Trophoblast cell (in vitro differentiated cells and primary cell): ENCODE measurements around the gene SLC36A4.

ENCODE experiments used
- DNase-seq, 2 donors: peaks; one replicate each; pipeline ENCODE4 v3.0.0-alpha.2; 2016
- H2AFZ ChIP-seq: 2 replicates; pipeline ENCODE4 v1.6.1; 2013; ENCODE audit warnings: low read length, moderate library complexity, mild to moderate bottlenecking; ENCODE audit not compliant: insufficient read depth, poor library complexity
- H2AK5ac ChIP-seq: 2 replicates; pipeline ENCODE4 v1.6.1; 2013; ENCODE audit warnings: mild to moderate bottlenecking, low read length
- H2BK120ac ChIP-seq: 2 replicates; pipeline ENCODE4 v1.6.1; 2013; ENCODE audit warnings: low read length, mild to moderate bottlenecking, moderate library complexity; ENCODE audit not compliant: insufficient read depth, poor library complexity
- H2BK12ac ChIP-seq: 2 replicates; pipeline ENCODE4 v1.6.1; 2013; ENCODE audit warnings: mild to moderate bottlenecking, low read length, moderate library complexity
- H2BK5ac ChIP-seq: 2 replicates; pipeline ENCODE4 v1.6.1; 2013; ENCODE audit warnings: low read length, low read depth, moderate library complexity, mild to moderate bottlenecking; ENCODE audit not compliant: poor library complexity
- H3K14ac ChIP-seq: 2 replicates; pipeline ENCODE4 v1.6.1; 2013; ENCODE audit warnings: mild to moderate bottlenecking, low read length
- H3K18ac ChIP-seq: 2 replicates; pipeline ENCODE4 v1.6.1; 2013; ENCODE audit warnings: mild to moderate bottlenecking, low read length
- H3K23ac ChIP-seq: 2 replicates; pipeline ENCODE4 v1.6.1; 2013; ENCODE audit warnings: low read length
- H3K27ac ChIP-seq: 2 replicates; pipeline ENCODE4 v1.5.1; 2013; ENCODE audit warnings: low read depth, mild to moderate bottlenecking, inconsistent platforms, low read length, moderate library complexity
- H3K27me3 ChIP-seq: 2 replicates; pipeline ENCODE4 v1.6.1; 2013; ENCODE audit warnings: inconsistent platforms, mild to moderate bottlenecking, low read length, moderate library complexity; ENCODE audit not compliant: insufficient read depth
- H3K36me3 ChIP-seq, 2 experiments: 1 replicate in 1 of 2; 2 replicates in 1 of 2; pipeline ENCODE4 v1.6.1; 2013; ENCODE audit warnings: low read length in 2 of 2, mild to moderate bottlenecking in 2 of 2, moderate library complexity in 1 of 2; ENCODE audit not compliant: insufficient read depth in 2 of 2, control insufficient read depth in 1 of 2
- H3K4ac ChIP-seq: 2 replicates; pipeline ENCODE4 v1.6.1; 2013; ENCODE audit warnings: low read depth, mild to moderate bottlenecking, low read length, moderate library complexity
- H3K4me1 ChIP-seq, 2 experiments: 1 replicate in 1 of 2; 2 replicates in 1 of 2; pipeline ENCODE4 v1.6.1; 2013; ENCODE audit warnings: low read length in 2 of 2, mild to moderate bottlenecking in 2 of 2, moderate library complexity in 1 of 2; ENCODE audit not compliant: insufficient read depth in 2 of 2, control insufficient read depth in 1 of 2
- H3K4me2 ChIP-seq: 2 replicates; pipeline ENCODE4 v1.6.1; 2013; ENCODE audit warnings: inconsistent platforms, mild to moderate bottlenecking, low read length, moderate library complexity
- H3K4me3 ChIP-seq: 2 replicates; pipeline ENCODE4 v1.5.1; 2013; ENCODE audit warnings: mild to moderate bottlenecking, low read depth, low read length, inconsistent platforms
- H3K79me1 ChIP-seq: one replicate; pipeline ENCODE4 v1.6.1; 2013; ENCODE audit warnings: low read length
- H3K79me2 ChIP-seq: 2 replicates; pipeline ENCODE4 v1.6.1; 2013; ENCODE audit warnings: low read length, mild to moderate bottlenecking; ENCODE audit not compliant: control insufficient read depth, insufficient read depth, poor library complexity
- H3K9ac ChIP-seq: 2 replicates; pipeline ENCODE4 v1.6.1; 2013; ENCODE audit warnings: mild to moderate bottlenecking, low read length
- H3K9me3 ChIP-seq: 2 replicates; pipeline ENCODE4 v1.6.1; 2013; ENCODE audit warnings: low read depth, mild to moderate bottlenecking, control low read depth, inconsistent platforms, low read length; ENCODE audit not compliant: insufficient read depth
- H4K12ac ChIP-seq: 2 replicates; pipeline ENCODE4 v1.6.1; 2013; ENCODE audit warnings: low read depth, mild to moderate bottlenecking, low read length, moderate library complexity
- H4K8ac ChIP-seq: 2 replicates; pipeline ENCODE4 v1.6.1; 2013; ENCODE audit warnings: low read depth, mild to moderate bottlenecking, low read length, moderate library complexity
- H4K91ac ChIP-seq: one replicate; pipeline ENCODE4 v1.6.1; 2013; ENCODE audit warnings: low read depth, mild to moderate bottlenecking, low read length, moderate library complexity
- WGBS: extraction: QIAGEN DNeasy Blood & Tissue Kit; methylation state at CpG from one replicate; pipeline ENCODE4 v1.1.7; 2013; ENCODE audit warnings: missing lambda C conversion rate; ENCODE audit not compliant: insufficient read length, insufficient coverage; ENCODE audit errors: extremely low coverage; 5-methylcytosine and 5-hydroxymethylcytosine counted together

SLC36A4 gene

DNA sequence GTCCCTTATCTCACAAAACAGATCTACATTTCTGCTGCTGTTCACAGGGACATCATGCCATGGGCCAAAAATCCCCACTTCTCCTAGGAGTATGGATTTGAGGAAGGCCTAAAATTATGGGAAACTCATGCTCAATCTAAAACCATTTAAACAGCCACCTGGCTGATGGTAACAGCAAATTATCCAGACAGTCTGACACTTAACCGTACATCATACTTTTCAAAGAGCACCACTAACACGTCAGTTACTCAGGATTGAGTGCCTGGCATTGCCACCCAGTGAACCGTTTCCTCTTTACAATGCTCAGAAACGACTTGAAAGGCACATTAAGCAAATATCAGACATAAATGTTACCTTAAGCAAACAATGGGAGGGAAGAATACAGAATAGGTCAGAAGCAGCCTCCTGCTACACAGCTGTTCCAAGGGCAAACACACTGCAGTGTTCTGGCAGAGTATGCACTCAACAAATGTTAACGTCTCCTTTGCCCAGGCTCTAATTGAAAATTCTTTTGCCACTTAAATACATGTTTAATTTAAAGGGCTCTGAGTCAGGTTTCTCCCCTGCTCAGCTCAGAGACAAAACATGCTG lies 18.8 kb upstream of the SLC36A4 start:
- H2AFZ ChIP-seq, result no peak overlapping the region
- no CpG with 5 or more reads among the region's 5 CpGs for WGBS
- no peak overlapping the region for H2BK12ac ChIP-seq
- H4K8ac ChIP-seq, result no peak overlapping the region
- H4K12ac ChIP-seq, result no peak overlapping the region
- H3K4ac ChIP-seq, result no peak overlapping the region
- no peak for DNase-seq
- H3K18ac ChIP-seq, result no peak overlapping the region
- no peak overlapping the region for H2AK5ac ChIP-seq
- no peaks in the 10 kb centered on the region for H3K79me2 ChIP-seq
- no peak overlapping the region for H2BK120ac ChIP-seq
- no peak overlapping the region for H3K4me3 ChIP-seq
- H3K36me3 ChIP-seq, result no peaks in the 10 kb centered on the region
- H3K14ac ChIP-seq, result no peak overlapping the region
- H3K9me3 ChIP-seq, result no peaks in the 10 kb centered on the region
- H3K23ac ChIP-seq, result no peak overlapping the region
- H2BK5ac ChIP-seq, result no peak overlapping the region
- no peak overlapping the region for H3K4me2 ChIP-seq
- no peaks in the 10 kb centered on the region for H3K27me3 ChIP-seq
- H3K79me1 ChIP-seq, result no peaks in the 10 kb centered on the region
- no peak overlapping the region for H3K9ac ChIP-seq
- no peak overlapping the region for H4K91ac ChIP-seq
- no peak overlapping the region for H3K27ac ChIP-seq
- peaks cover 4 to 8% of the 10 kb centered on the region in 2 experiments for H3K4me1 ChIP-seq

DNA sequence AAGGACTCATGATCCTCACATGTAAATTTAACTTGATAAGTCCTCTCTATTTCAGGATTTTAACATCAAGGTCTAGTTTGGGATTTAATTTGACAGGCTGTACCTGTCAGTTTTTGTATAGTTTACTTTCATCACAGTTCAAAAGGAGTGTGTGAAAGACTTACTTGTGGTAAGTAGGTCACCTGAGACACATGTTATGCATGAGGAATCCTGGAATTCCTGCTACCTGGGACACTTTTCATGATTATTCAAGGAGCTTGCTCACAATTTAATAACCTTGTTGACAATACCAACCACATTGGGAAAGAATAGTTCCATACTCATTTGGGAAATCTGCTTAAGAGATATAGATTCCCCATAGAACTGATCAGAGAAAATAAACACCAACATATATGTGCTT lies 15.8 kb upstream of the SLC36A4 start:
- Histone ChIP-seq H4K8ac (no peak overlapping the region), H3K9me3 (no peaks in the 10 kb centered on the region), H4K12ac (no peak overlapping the region), H2BK12ac (no peak overlapping the region), H3K4me2 (no peak overlapping the region), H3K4me1 (peaks cover 0 to 1% of the 10 kb centered on the region in 2 experiments), H3K27ac (no peak overlapping the region), H2BK120ac (no peak overlapping the region), H4K91ac (no peak overlapping the region), H2AK5ac (no peak overlapping the region), H2BK5ac (no peak overlapping the region), H3K36me3 (no peaks in the 10 kb centered on the region), H3K4me3 (no peak overlapping the region), H3K23ac (no peak overlapping the region), H2AFZ (no peak overlapping the region), H3K79me1 (no peaks in the 10 kb centered on the region), H3K9ac (no peak overlapping the region), H3K14ac (no peak overlapping the region), H3K27me3 (no peaks in the 10 kb centered on the region), H3K4ac (no peak overlapping the region), H3K79me2 (no peaks in the 10 kb centered on the region), H3K18ac (no peak overlapping the region)
- peak in 1 of 2 donors; percentile 22 for DNase-seq

DNA sequence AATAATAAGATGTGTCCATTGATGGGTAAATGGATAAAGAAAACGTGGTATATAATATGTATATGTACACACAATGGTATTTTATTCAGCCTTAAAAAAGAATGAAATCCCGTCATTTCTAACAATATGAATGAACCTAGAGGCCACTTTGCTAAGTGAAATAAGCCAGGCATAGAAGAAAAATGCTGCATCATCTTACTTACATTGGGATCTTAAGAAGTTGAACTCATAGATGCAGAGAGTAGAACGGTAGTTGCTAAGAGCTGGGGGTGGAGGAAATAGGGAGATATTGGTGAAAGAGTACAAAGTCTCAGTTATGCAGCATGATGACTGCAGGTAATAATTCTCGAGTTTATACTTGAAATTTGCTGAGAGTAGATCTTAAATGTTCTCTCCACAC lies 14.3 kb upstream of the SLC36A4 start:
- Histone ChIP-seq H3K18ac (no peak overlapping the region), H3K4me3 (no peak overlapping the region), H3K27ac (no peak overlapping the region), H2BK12ac (no peak overlapping the region), H3K9me3 (no peaks in the 10 kb centered on the region), H3K27me3 (no peaks in the 10 kb centered on the region), H4K8ac (no peak overlapping the region), H3K79me1 (no peaks in the 10 kb centered on the region), H3K14ac (no peak overlapping the region), H4K91ac (no peak overlapping the region), H3K79me2 (no peaks in the 10 kb centered on the region), H2BK120ac (no peak overlapping the region), H3K9ac (no peak overlapping the region), H4K12ac (no peak overlapping the region), H2AK5ac (no peak overlapping the region), H2BK5ac (no peak overlapping the region), H3K4me2 (no peak overlapping the region), H3K23ac (no peak overlapping the region), H3K36me3 (no peaks in the 10 kb centered on the region), H3K4me1 (no peaks in the 10 kb centered on the region), H2AFZ (no peak overlapping the region), H3K4ac (no peak overlapping the region)
- no CpG with 5 or more reads among the region's 4 CpGs for WGBS
- no peak for DNase-seq

DNA sequence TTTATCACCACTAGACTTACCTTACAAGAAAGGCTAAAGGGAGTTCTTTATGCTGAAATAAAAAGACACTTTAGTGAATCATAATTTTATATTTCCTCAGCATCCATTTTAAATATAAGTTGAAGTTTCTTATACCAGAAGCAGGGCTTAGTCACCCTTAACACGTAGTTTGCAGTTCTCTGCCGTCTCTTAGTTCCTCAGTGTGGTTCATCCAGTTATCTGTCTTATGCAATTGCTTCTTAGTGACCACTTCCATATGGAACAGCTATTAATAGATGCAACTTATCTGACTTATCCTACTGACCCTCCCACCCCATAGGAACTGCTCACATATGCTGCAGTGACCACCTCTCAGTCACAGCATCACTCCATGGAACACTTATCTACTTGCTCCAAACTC lies 11.7 kb upstream of the SLC36A4 start:
- no peak overlapping the region for H2BK120ac ChIP-seq
- no peak overlapping the region for H3K9ac ChIP-seq
- H3K79me2 ChIP-seq, result no peaks in the 10 kb centered on the region
- H3K4me3 ChIP-seq, result no peak overlapping the region
- no peak overlapping the region for H3K4ac ChIP-seq
- no peak overlapping the region for H2AK5ac ChIP-seq
- no peak overlapping the region for H4K91ac ChIP-seq
- no peak overlapping the region for H3K18ac ChIP-seq
- H3K27ac ChIP-seq, result no peak overlapping the region
- H2BK12ac ChIP-seq, result no peak overlapping the region
- H3K27me3 ChIP-seq, result no peaks in the 10 kb centered on the region
- H3K4me2 ChIP-seq, result no peak overlapping the region
- no peak overlapping the region for H2BK5ac ChIP-seq
- no peaks in the 10 kb centered on the region for H3K4me1 ChIP-seq
- no peaks in the 10 kb centered on the region for H3K79me1 ChIP-seq
- H2AFZ ChIP-seq, result no peak overlapping the region
- H3K36me3 ChIP-seq, result no peaks in the 10 kb centered on the region
- WGBS, result no CpG with 5 or more reads among the region's 2 CpGs
- H3K9me3 ChIP-seq, result no peaks in the 10 kb centered on the region
- no peak overlapping the region for H3K14ac ChIP-seq
- H4K8ac ChIP-seq, result no peak overlapping the region
- no peak overlapping the region for H3K23ac ChIP-seq
- no peak overlapping the region for H4K12ac ChIP-seq
- peak in 1 of 2 donors; percentile 6 for DNase-seq
